HepG2 (cell line): ENCODE results near the gene GALNTL6. TPM values are rescaled to one million over a fixed set of nuclear protein-coding genes. Genes with fewer than 3 reads are reported as not detected.

Experiments
- ATAC-seq: fragments of 200-7000 bp; cut with Tn5 transposase; 3 replicates; pipeline ENCODE4 v1.9.1; 2020; ENCODE audit warnings: mild to moderate bottlenecking, moderate library complexity
- BruUV-seq: library from RNA; stranded (reverse); fragments of 400-500 nt; replicated peaks from 2 replicates; lab custom pipeline; 2021; lab: Mats Ljungman, UMichigan
- CTCF ChIA-PET: fragments of 300-600 bp; formaldehyde crosslinking; extraction: SDS; loops from one replicate; lab custom pipeline; 2021; ENCODE audit warnings: low total read pairs, inconsistent platforms, low intra/inter-chr PET ratio; lab: Yijun Ruan, JAX
- POLR2A ChIA-PET: fragments of 350-600 bp; sonication (Branson Sonifier 250); formaldehyde crosslinking; loops from one replicate; lab custom pipeline; 2020; ENCODE audit warnings: antibody characterized with exemption, inconsistent platforms; lab: Yijun Ruan, JAX
- DNase-seq: peaks from one replicate; pipeline ENCODE4 v3.0.0-alpha.2; 2015; ENCODE audit warnings: low spot score
- FAIRE-seq: peaks from 3 replicates; lab custom pipeline; 2011; peaks lifted over from hg19 to GRCh38; lab: Jason Lieb, UNC
- H2AFZ ChIP-seq: one replicate; pipeline ENCODE4 v1.6.1; 2011; ENCODE audit warnings: low read length, inconsistent platforms
- H3K27ac ChIP-seq: fragments of 300-600 bp; 3 replicates; pipeline ENCODE4 v1.8.0; 2011; ENCODE audit warnings: mixed run types, mild to moderate bottlenecking, mixed read lengths, low read length, inconsistent platforms; ENCODE audit not compliant: insufficient read depth; ENCODE audit errors: extremely low read length
- H3K27me3 ChIP-seq, 2 experiments: fragments of 200-600 bp in 1 of 2; 2 replicates in 1 of 2; 3 replicates in 1 of 2; pipeline versions ENCODE4 v1.6.0 to v1.8.0; 2011; ENCODE audit warnings: low read length in 2 of 2, mild to moderate bottlenecking in 2 of 2, moderate library complexity in 2 of 2, inconsistent platforms in 1 of 2; ENCODE audit not compliant: insufficient read depth in 2 of 2, control insufficient read depth in 1 of 2
- H3K36me3 ChIP-seq, 2 experiments: fragments of 200-600 bp in 1 of 2; replicated peaks in 1 of 2; 2 replicates in 1 of 2; 3 replicates in 1 of 2; pipeline versions ENCODE4 v1.5.1 to v1.8.0; 2011; ENCODE audit warnings: low read length in 2 of 2, inconsistent platforms in 1 of 2; ENCODE audit not compliant: insufficient read depth in 2 of 2, control insufficient read depth in 1 of 2
- H3K4me1 ChIP-seq: 2 replicates; pipeline ENCODE4 v1.5.1; 2012; ENCODE audit warnings: low read length, inconsistent platforms; ENCODE audit not compliant: insufficient read depth
- H3K4me2 ChIP-seq: 2 replicates; pipeline ENCODE4 v1.6.0; 2011; ENCODE audit warnings: low read depth, low read length, inconsistent platforms
- H3K4me3 ChIP-seq, 3 experiments: fragments of 200-600 bp in 1 of 3; sonication (generic), shearing (Covaris generic) in 1 of 3; replicated peaks in 1 of 3; 2 replicates each; pipeline ENCODE4 v1.5.1; 2011 to 2016; ENCODE audit warnings: low read length in 3 of 3, inconsistent platforms in 2 of 3, low read depth in 2 of 3, mild to moderate bottlenecking in 2 of 3, control low read depth in 1 of 3, mixed read lengths in 1 of 3; ENCODE audit not compliant: insufficient read depth in 1 of 3
- H3K79me2 ChIP-seq: one replicate; pipeline ENCODE4 v1.6.1; 2011; ENCODE audit warnings: low read length, inconsistent platforms; ENCODE audit not compliant: insufficient read depth
- H3K9ac ChIP-seq: 2 replicates; pipeline ENCODE4 v1.6.0; 2011; ENCODE audit warnings: mild to moderate bottlenecking, low read depth, low read length, inconsistent platforms; ENCODE audit not compliant: insufficient read depth
- H3K9me3 ChIP-seq: 2 replicates; pipeline ENCODE4 v1.5.1; 2012; ENCODE audit warnings: mild to moderate bottlenecking, low read length
- H4K20me1 ChIP-seq: 2 replicates; pipeline ENCODE4 v1.6.0; 2011; ENCODE audit warnings: inconsistent platforms, mild to moderate bottlenecking, low read length, moderate library complexity; ENCODE audit not compliant: insufficient read depth
- GATA4 ChIP-seq: sonication (generic); IDR thresholded peaks from 2 replicates; pipeline ENCODE4 v1.6.1; 2016; ENCODE audit warnings: antibody characterized with exemption, low read depth, borderline replicate concordance
- KDM3A ChIP-seq: IDR thresholded peaks from 2 replicates; pipeline ENCODE4 v1.6.1; 2018; ENCODE audit warnings: low read depth, missing compliant biosample characterization
- MYNN ChIP-seq: sonication (generic); formaldehyde crosslinking; IDR thresholded peaks from 2 replicates; pipeline ENCODE4 v1.4.0; 2020; ENCODE audit warnings: mild to moderate bottlenecking, low read depth, missing genetic modification reagents
- PAWR ChIP-seq: sonication (generic); formaldehyde crosslinking; IDR thresholded peaks from 2 replicates; pipeline ENCODE4 v1.4.0; 2020; ENCODE audit warnings: missing genetic modification reagents, mild to moderate bottlenecking, borderline replicate concordance
- PHF20 ChIP-seq: sonication (generic); formaldehyde crosslinking; IDR thresholded peaks from 2 replicates; pipeline ENCODE4 v1.5.0; 2020; ENCODE audit warnings: mild to moderate bottlenecking, missing genetic modification reagents
- RFX3 ChIP-seq: IDR thresholded peaks from 2 replicates; pipeline ENCODE4 v1.6.1; 2016; ENCODE audit warnings: missing biosample characterization, missing genetic modification reagents
- ZNF337 ChIP-seq: sonication (generic); formaldehyde crosslinking; IDR thresholded peaks from 2 replicates; pipeline ENCODE4 v1.5.1; 2020; ENCODE audit warnings: missing genetic modification reagents, low read depth, mild to moderate bottlenecking, borderline replicate concordance
- ZNF350 ChIP-seq: sonication (generic); formaldehyde crosslinking; IDR thresholded peaks from 2 replicates; pipeline ENCODE4 v1.4.0; 2020; ENCODE audit warnings: mild to moderate bottlenecking, low read depth, missing genetic modification reagents, borderline replicate concordance
- ZNF468 ChIP-seq: sonication (generic); formaldehyde crosslinking; IDR thresholded peaks from 2 replicates; pipeline ENCODE4 v1.8.0; 2022; ENCODE audit warnings: mild to moderate bottlenecking, moderate library complexity, missing genetic modification reagents
- ZSCAN29 ChIP-seq: sonication (generic); formaldehyde crosslinking; conservative IDR thresholded peaks from 2 replicates; pipeline ENCODE4 v1.4.0; 2020; ENCODE audit warnings: mild to moderate bottlenecking, missing genetic modification reagents
- in situ Hi-C: cut with HindIII; loops from 2 replicates; pipeline ENCODE4 v1.10.0; 2017; ENCODE audit warnings: low pct_unique_long_range_greater_than_20kb; ENCODE audit not compliant: extremely low pct_ligation_motif_present
- intact Hi-C: fragments of 100-400 bp; cut with micrococcal nuclease; formaldehyde crosslinking; loops from one replicate; pipeline ENCODE4 v1.10.0; 2022; ENCODE audit not compliant: unreplicated experiment
- polyA plus RNA-seq, 8 experiments: library from polyadenylated mRNA; depleted of rRNA in 3 of 8; stranded (reverse) in 7 of 8; unstranded in 1 of 8; fragments of >200 nt; fragmentation: Illumina TruSeq in 4 of 8; extraction: Trizol in 4 of 8; gene quantifications; 2 replicates each; pipeline versions ENCODE4 v1.2.1 to v1.2.3, GENCODE V29; 2011 to 2016; ENCODE audit warnings: low read depth in 4 of 8, missing spikeins in 1 of 8, mixed read lengths in 1 of 8; ENCODE audit not compliant: insufficient read depth in 1 of 8
- total RNA-seq, 5 experiments: library from RNA; depleted of rRNA; stranded (reverse); fragments of >200 nt; fragmentation: Illumina TruSeq; extraction: Trizol; gene quantifications; 2 replicates each; pipeline ENCODE4 v1.2.3, GENCODE V29; 2016; ENCODE audit warnings: low read depth in 1 of 5
- TF ChIP-seq, protein P1 (sequence below): sonication (generic); formaldehyde crosslinking; IDR thresholded peaks from 2 replicates; pipeline ENCODE4 v1.4.0; 2020; ENCODE audit warnings: mild to moderate bottlenecking, low read depth, missing genetic modification reagents
- TF ChIP-seq, protein P2 (sequence below): sonication (generic); formaldehyde crosslinking; IDR thresholded peaks from 2 replicates; pipeline ENCODE4 v1.5.0; 2020; ENCODE audit warnings: missing genetic modification reagents, mild to moderate bottlenecking, borderline replicate concordance
- TF ChIP-seq, protein P3 (sequence below): sonication (generic); formaldehyde crosslinking; conservative IDR thresholded peaks from 2 replicates; pipeline ENCODE4 v1.4.0; 2020; ENCODE audit warnings: missing genetic modification reagents
- TF ChIP-seq, protein P4 (sequence below): sonication (generic); formaldehyde crosslinking; IDR thresholded peaks from 2 replicates; pipeline ENCODE4 v1.5.0; 2020; ENCODE audit warnings: mild to moderate bottlenecking, missing genetic modification reagents, borderline replicate concordance

GALNTL6 gene
- total and polyA plus RNA-seq, 2 of the 13 experiments (the other 11 are each of a cell fraction or from before 2014, with no cell fraction given) = not detected

DNA sequence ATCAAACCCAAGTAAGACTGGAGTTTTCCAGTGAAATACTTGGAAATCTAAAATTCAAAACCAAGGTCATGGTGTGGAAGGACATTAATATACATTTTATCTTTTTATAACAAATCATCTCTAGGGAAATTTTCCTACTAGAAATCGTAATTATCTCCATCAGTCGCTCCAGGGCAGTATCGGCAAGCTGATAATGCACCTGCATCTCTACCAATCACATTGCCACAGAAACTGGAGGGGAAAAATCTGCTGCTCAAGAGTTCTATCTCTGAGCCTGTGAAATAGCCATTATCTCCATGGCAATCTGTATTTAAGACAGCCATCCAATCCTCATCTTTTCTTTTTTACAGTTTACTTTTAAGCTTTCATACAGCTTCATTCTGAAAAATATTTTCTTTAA lies 817.1 kb downstream of the GALNTL6 start (continued):
- TF ChIP-seq ZSCAN29 (CRISPR knock-in tag) (no peak), ZNF337 (CRISPR knock-in tag) (no peak)
- TF ChIP-seq, protein P1, sequence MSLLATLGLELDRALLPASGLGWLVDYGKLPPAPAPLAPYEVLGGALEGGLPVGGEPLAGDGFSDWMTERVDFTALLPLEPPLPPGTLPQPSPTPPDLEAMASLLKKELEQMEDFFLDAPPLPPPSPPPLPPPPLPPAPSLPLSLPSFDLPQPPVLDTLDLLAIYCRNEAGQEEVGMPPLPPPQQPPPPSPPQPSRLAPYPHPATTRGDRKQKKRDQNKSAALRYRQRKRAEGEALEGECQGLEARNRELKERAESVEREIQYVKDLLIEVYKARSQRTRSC = no peak
- TF ChIP-seq, protein P2, sequence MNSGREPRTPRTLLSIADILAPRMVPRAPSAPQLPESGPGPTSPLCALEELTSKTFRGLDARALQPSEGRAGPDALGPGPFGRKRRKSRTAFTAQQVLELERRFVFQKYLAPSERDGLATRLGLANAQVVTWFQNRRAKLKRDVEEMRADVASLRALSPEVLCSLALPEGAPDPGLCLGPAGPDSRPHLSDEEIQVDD (CRISPR knock-in tag) = no peak
- TF ChIP-seq, protein P3, sequence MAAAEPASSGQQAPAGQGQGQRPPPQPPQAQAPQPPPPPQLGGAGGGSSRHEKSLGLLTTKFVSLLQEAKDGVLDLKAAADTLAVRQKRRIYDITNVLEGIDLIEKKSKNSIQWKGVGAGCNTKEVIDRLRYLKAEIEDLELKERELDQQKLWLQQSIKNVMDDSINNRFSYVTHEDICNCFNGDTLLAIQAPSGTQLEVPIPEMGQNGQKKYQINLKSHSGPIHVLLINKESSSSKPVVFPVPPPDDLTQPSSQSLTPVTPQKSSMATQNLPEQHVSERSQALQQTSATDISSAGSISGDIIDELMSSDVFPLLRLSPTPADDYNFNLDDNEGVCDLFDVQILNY = no peak

DNA sequence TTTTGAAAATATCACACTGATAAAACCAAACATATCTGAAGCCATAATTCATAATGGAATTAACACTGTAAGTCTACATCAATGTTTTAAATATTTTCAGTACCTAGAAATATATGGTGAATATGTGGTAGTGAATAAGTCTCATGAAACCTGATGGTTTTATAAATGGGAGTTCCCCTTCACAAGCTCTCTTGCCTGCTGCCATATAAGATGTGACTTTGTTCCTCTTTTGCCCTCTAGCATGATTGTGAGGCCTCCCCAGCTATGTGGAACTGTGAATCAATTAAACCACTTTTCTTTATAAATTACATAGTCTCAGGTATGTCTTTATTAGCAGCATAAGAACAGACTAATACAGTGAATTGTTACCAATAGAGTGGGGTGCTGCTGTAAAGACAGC lies 818.6 kb downstream of the GALNTL6 start:
- Histone ChIP-seq H3K36me3 (no peaks in the 10 kb centered on the region), H2AFZ (no peak overlapping the region), H3K27me3 (no peaks in the 10 kb centered on the region), H4K20me1 (no peaks in the 10 kb centered on the region), H3K9ac (no peak overlapping the region), H3K4me2 (no peak overlapping the region), H3K79me2 (no peaks in the 10 kb centered on the region), H3K9me3 (peaks cover 48% of the 10 kb centered on the region), H3K27ac (no peak overlapping the region), H3K4me1 (no peaks in the 10 kb centered on the region), H3K4me3 (no peak overlapping the region)
- CTCF ChIA-PET = no interaction called here
- POLR2A ChIA-PET = no interaction called here
- no peak for DNase-seq
- BruUV-seq = no TSS peak
- intact Hi-C loops = no loop called here
- no peak for ATAC-seq
- FAIRE-seq = no peak
- in situ Hi-C loops = no loop called here
- TF ChIP-seq RFX3 (CRISPR knock-in tag) = no peak
- TF ChIP-seq MYNN = no peak
- TF ChIP-seq KDM3A (CRISPR knock-in tag) = no peak
- no peak for TF ChIP-seq ZNF468 (CRISPR knock-in tag)
- TF ChIP-seq PAWR (CRISPR knock-in tag) = no peak
- no peak for TF ChIP-seq GATA4
- TF ChIP-seq, protein P4, sequence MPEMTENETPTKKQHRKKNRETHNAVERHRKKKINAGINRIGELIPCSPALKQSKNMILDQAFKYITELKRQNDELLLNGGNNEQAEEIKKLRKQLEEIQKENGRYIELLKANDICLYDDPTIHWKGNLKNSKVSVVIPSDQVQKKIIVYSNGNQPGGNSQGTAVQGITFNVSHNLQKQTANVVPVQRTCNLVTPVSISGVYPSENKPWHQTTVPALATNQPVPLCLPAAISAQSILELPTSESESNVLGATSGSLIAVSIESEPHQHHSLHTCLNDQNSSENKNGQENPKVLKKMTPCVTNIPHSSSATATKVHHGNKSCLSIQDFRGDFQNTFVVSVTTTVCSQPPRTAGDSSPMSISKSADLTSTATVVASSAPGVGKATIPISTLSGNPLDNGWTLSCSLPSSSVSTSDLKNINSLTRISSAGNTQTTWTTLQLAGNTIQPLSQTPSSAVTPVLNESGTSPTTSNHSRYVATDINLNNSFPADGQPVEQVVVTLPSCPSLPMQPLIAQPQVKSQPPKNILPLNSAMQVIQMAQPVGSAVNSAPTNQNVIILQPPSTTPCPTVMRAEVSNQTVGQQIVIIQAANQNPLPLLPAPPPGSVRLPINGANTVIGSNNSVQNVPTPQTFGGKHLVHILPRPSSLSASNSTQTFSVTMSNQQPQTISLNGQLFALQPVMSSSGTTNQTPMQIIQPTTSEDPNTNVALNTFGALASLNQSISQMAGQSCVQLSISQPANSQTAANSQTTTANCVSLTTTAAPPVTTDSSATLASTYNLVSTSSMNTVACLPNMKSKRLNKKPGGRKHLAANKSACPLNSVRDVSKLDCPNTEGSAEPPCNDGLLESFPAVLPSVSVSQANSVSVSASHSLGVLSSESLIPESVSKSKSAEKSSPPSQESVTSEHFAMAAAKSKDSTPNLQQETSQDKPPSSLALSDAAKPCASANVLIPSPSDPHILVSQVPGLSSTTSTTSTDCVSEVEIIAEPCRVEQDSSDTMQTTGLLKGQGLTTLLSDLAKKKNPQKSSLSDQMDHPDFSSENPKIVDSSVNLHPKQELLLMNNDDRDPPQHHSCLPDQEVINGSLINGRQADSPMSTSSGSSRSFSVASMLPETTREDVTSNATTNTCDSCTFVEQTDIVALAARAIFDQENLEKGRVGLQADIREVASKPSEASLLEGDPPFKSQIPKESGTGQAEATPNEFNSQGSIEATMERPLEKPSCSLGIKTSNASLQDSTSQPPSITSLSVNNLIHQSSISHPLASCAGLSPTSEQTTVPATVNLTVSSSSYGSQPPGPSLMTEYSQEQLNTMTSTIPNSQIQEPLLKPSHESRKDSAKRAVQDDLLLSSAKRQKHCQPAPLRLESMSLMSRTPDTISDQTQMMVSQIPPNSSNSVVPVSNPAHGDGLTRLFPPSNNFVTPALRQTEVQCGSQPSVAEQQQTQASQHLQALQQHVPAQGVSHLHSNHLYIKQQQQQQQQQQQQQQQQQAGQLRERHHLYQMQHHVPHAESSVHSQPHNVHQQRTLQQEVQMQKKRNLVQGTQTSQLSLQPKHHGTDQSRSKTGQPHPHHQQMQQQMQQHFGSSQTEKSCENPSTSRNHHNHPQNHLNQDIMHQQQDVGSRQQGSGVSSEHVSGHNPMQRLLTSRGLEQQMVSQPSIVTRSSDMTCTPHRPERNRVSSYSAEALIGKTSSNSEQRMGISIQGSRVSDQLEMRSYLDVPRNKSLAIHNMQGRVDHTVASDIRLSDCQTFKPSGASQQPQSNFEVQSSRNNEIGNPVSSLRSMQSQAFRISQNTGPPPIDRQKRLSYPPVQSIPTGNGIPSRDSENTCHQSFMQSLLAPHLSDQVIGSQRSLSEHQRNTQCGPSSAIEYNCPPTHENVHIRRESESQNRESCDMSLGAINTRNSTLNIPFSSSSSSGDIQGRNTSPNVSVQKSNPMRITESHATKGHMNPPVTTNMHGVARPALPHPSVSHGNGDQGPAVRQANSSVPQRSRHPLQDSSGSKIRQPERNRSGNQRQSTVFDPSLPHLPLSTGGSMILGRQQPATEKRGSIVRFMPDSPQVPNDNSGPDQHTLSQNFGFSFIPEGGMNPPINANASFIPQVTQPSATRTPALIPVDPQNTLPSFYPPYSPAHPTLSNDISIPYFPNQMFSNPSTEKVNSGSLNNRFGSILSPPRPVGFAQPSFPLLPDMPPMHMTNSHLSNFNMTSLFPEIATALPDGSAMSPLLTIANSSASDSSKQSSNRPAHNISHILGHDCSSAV (CRISPR knock-in tag) = no peak
- no peak for TF ChIP-seq PHF20 (CRISPR knock-in tag)
- no peak for TF ChIP-seq ZNF350 (CRISPR knock-in tag)
